DMS 273 (cell line): ENCODE results near the gene ARAP3.
"Not testable (repeated sequence)": the region's sequence is repeated elsewhere in the genome, so short reads cannot be mapped to it uniquely, and the experiment has no call there.

ENCODE experiments used
- DNase-seq: peaks from one replicate; lab custom pipeline; 2025; ENCODE audit not compliant: unreplicated experiment; lab: John Stamatoyannopoulos, UW

Gene ARAP3

GRCh38 chr5:141681695-141682641, at the start of gene ARAP3:
ARAP3 (minus strand) TSS chr5:141682230; CDS start chr5:141680486, 1,744 bp downstream.
- DNase-seq = peak; percentile 76

- no peak for DNase-seq
Measured at GRCh38 chr5:141729387-141730006, 47.5 kb upstream of the ARAP3 start.

GRCh38 chr5:141725891-141726290, 43.9 kb upstream of the ARAP3 start:
- no peak for DNase-seq

DNA sequence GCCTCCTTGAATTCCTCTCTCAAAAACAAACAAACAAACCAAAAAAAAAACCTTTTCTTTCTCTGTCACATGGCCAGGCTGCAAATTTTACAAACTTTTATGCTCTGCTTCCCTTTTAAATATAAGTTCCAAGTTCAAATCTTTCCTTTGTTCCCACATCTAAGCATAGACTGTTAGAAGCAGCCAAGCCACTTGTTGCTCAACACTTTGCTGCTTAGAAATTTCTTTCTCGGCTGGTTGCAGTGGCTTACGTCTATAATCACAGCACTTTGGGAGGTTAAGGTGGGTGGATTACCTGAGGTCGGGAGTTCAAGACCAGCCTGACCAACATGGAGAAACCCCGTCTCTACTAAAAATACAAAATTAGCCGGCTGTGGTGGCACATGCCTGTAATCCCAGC, 43.1 kb upstream of the ARAP3 start:
- DNase-seq = not testable (repeated sequence)

- DNase-seq = peak; percentile 25
Measured at GRCh38 chr5:141722266-141722665, 40.2 kb upstream of the ARAP3 start.

DNA sequence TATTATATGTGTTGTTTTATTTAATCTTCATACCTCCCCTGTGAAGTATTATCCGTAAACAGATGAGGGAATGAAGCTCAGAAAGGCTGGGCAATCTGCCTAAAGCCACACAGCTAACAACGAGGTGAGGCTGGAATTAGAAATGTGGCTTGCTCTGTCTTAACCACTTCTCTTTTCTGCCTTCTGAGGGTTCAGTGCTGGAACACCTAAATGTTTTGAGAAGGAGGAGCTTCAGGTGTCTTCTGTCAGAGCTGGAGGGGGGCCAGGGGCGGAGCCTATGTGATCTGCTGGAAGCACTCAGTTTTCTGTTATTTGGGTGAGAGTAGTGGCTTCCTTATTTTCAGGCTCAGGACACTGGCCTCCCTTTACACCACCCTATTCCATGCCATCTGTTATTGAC, 35.0 kb upstream of the ARAP3 start:
- DNase-seq = no peak

GRCh38 chr5:141716468-141716867, 34.4 kb upstream of the ARAP3 start:
- no peak for DNase-seq

- no peak for DNase-seq
Measured at GRCh38 chr5:141716009-141716408, 34.0 kb upstream of the ARAP3 start.

GRCh38 chr5:141715346-141715905, 33.4 kb upstream of the ARAP3 start:
- no peak for DNase-seq

- DNase-seq = no peak
Measured at GRCh38 chr5:141714542-141715310, 32.7 kb upstream of the ARAP3 start.

DNA sequence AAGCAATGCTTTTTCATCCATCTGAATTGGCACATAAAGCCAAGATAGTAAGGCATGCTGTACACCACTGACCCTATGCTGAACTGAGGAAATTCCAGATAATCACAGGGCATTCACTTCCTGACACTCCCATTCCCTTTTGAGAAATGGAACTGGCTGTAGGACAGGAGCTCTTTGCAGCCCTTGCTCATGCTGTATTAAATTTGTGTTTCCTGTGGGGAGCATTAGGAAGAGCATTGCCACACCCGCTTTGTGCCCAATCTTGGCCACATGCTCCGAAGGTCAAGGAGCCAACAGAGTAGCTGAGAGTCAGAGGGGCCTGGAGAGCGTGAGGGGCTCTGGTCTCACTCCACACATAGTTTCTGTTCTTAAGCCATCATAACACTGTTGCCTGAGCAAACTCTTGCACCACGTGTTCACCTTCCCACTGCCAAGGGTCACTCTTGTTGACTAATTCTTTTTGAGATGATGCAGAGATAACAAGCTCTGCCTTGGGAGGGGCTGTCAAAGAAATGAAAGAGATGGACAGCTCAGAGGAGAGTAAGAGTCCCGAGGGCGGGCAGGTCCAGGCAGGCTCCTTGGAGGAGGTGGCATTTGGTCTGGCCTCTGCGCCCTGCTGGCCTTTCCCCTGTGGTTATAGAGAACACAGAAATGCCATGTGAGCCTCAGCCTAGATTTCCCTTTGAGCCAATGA, 31.7 kb upstream of the ARAP3 start:
- no peak for DNase-seq

DNA sequence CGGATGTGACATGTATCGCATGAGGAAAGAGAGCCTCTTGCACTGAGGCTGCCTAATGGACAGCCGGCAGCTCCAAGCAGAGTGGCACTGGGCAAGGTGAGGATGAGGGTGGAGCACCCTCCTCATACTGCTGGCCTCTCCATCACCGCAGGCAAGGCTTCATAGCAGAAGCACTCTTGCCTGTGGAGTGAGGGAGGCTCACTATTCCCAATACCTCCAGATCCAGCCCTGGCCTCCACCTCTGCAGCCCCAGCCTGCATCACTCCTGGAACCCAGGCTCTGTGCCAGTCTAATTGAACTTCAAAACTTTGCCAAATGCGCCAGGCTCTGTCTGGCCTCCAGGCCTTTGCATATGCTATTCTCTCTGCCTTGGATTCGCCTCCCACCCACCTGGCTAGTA, 29.7 kb upstream of the ARAP3 start:
- DNase-seq = peak; percentile 59

DNA sequence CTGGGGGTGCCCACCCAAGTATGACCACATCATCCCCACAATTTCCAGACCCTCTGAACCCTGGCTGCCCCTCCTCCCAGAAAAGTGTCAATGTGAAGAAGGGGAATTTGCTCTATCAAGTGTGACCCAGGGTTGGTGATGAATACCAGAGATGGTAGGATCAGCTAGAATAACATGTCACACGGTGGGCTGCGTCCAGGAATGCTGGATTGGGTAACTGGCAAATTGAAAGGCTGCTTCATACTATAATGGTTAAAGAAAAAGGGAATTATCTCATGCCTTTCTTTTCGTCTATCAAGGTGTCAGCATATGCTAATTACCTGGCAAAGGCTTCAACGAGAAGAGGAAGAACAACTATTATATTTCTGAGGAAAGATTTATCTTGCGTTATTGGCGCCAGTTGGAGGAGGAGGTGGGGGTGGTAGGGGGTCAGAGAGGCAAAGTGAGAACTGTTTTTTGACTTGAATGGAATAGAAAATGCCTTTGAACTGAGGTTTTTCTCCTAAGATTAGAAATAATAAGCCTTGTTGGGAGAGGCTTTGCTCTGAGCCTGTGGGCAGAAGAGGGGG, 27.8 kb upstream of the ARAP3 start:
- DNase-seq = no peak

DNA sequence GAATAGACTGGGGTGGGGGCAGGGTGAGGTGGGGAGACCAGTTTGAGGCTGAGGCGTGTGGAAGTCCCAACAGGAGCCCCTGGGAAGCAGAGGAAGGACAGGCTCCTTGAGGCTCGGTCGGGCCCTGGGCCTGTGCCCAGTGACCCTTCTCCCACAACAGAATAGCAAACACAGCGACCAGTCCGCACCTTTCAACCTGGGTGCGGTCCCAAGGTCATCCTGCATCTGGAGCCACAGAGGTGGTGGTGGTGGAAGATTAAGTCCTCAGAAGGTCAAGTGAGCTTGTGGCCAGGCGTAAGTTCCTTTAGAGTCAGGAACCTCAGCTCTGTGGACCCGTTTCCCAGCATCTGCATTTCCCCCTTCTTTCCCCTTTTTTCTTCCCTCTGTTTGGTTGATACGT, 26.0 kb upstream of the ARAP3 start:
- DNase-seq = no peak

- no peak for DNase-seq
Measured at GRCh38 chr5:141707510-141707909, 25.5 kb upstream of the ARAP3 start.

DNA sequence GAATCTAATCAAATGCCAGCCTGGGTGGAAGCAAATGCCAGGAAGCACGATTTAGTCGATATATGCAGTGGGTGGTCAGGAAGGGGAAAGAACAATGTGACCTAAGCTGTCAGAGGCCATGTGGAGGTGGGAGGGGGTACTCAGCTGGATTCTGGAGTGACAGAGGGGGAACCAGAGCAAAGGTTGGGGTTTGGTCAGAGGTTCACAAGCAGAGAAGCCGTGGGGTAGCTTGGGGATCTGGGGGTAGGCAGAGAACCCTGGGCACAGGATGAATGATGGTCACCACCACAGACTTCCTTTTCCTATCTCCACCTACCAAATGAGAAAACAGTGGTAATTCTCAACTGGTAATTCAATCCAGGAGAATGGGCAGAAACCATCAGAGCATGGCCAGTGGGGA, 24.1 kb upstream of the ARAP3 start:
- no peak for DNase-seq

DNA sequence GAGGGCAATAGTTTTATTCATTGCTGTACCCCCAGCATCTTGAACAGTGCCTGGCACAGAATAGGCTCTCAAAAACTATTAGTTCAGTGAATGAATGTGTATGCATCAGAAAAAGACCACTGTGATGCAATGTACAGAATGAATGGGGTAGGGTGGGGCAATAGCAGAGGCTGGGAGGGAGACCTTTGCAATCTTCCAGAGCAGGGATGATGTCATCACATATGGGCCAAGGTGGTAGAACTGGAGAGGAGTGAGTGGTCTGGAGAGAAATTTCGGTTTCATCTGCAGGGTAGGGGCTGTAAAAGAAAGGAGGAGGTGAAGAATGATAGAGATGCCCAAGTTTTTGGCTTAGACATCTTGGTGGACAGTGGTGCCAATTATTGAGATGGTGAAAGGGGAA, 23.4 kb upstream of the ARAP3 start:
- DNase-seq = no peak

DNA sequence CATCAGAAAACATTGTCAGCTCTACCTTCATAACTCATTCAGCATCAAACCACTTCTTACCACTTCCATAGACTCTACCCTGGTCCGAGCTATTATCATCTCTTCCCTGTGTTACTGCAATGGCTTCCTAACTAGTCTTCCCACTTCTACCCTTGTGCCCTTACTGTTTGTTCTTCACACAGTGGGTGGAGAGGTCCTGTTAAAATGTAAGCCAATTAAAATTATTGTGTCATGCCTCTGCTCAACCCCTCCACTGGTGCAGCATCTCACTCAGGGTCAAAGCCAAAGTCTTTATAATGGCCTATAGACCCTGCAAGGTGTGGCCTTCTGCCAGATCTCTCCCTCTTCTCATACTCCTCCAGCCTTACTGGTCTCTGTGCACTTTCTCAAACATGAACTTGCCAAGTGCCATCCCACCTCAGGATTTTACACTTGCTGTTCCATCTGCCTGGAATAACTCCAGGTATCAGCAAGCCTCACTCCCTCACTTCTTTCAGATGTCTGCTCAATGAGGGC, 22.8 kb upstream of the ARAP3 start:
- DNase-seq = no peak

DNA sequence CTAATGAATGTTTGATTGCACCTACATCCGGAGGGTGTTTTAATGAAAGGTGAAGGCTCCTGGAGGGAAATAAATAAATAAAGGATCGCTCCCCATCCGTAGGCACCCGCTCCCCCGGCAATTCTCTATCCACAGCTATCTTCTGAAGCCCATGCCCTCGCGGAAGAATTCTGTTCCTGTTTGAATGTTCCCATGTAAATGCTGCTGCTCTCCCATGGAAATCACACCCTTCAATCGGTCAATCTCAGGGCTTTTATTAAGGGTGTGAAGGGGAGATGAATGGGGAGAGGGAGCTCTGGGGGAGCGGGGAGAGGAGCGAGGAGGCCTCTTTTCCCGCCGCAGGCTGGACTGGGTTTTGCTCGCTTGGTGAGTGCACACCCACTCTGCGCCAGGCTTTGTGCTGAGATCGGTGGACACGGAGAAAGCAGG, 21.1 kb upstream of the ARAP3 start:
- peak; percentile 19 for DNase-seq
